ENCODE results near the gene SESTD1.

GRCh38 chr2:179290329-179290728 is 25.7 kb upstream of the SESTD1 start:
- TF ChIP-seq CTCF (IDR thresholded peaks at IDR 0.05): no peak
- no peak for TF ChIP-seq POLR2A (IDR thresholded peaks at IDR 0.05)
